Osteocyte (in vitro differentiated cells): ENCODE measurements around the gene SHISA8. TPM values are rescaled to one million over a fixed set of nuclear protein-coding genes. Genes with fewer than 3 reads are reported as not detected.
A peak's percentile ranks its signal among the peaks of the same experiment; 100 is the strongest.

Source experiments
- DNase-seq: peaks from one replicate; pipeline ENCODE4 v3.0.0; 2021; ENCODE audit warnings: mixed read lengths; ENCODE audit not compliant: unreplicated experiment; ENCODE audit errors: extremely low spot score
- H3K27ac Mint-ChIP-seq: one replicate; pipeline ENCODE4 v1.8.0; 2021; ENCODE audit warnings: mild to moderate bottlenecking, mixed read lengths; ENCODE audit not compliant: unreplicated experiment
- H3K27me3 Mint-ChIP-seq: one replicate; pipeline ENCODE4 v1.8.0; 2021; ENCODE audit warnings: mixed read lengths; ENCODE audit not compliant: unreplicated experiment
- H3K36me3 Mint-ChIP-seq: one replicate; pipeline ENCODE4 v1.8.0; 2021; ENCODE audit warnings: mixed read lengths; ENCODE audit not compliant: unreplicated experiment
- H3K4me1 Mint-ChIP-seq: one replicate; pipeline ENCODE4 v1.8.0; 2021; ENCODE audit warnings: mixed read lengths; ENCODE audit not compliant: unreplicated experiment
- H3K4me3 Mint-ChIP-seq: one replicate; pipeline ENCODE4 v1.8.0; 2021; ENCODE audit warnings: mild to moderate bottlenecking, moderate library complexity, mixed read lengths; ENCODE audit not compliant: unreplicated experiment
- H3K9me3 Mint-ChIP-seq: one replicate; pipeline ENCODE4 v1.8.0; 2021; ENCODE audit warnings: mixed read lengths; ENCODE audit not compliant: unreplicated experiment
- CTCF ChIP-seq: fragments of 200-600 bp; sonication (generic); IDR thresholded peaks from 2 replicates; pipeline ENCODE4 v1.5.0; 2021; ENCODE audit warnings: antibody characterized with exemption, mild to moderate bottlenecking, moderate library complexity
- total RNA-seq: library from RNA; stranded (reverse); gene quantifications from 2 replicates; pipeline ENCODE4 v1.2.1, GENCODE V29; 2021

SHISA8 gene
- total RNA-seq, 1 donor from 2014 or later: not detected

DNA sequence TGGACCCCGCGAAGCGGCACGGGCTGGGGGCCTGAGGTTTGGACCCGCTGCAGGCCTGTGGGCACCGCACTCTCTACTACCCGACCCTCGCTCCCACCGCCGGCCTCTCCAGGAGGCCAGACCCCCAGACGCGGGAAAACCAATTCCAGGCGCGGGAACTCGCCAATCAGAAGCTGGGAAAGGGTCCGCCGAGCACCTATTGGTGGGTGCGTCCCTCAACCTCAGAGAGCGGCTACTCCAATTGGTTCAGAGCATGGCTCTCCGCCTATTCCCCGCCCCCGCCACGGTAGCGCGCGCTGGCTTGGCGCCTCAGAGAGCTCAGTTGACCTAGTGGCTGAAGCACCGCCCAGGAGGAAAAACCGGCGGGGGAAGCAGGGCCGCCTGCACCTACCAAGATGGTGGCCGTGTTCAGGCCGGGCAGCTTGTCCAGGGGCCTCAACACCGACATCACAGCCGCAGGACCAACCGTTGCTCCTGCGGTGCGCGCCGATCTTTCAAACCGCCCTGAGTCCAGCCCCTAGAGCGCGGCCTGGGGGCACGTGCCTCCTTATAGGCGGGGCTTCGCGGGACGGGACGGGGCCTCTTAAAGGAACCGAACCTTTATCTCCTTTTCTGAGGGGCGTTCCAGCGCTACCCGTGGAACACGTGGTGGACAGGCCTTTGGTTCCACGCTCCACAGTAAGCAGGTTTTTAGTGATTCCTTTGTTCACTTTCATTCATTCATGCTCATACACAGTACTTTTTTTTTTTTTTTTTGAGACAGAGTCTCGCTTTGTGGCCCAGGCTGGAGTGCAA lies 32.0 kb upstream of the SHISA8 start, which contains the start of gene CENPM:
Gene CENPM, minus strand, starts transcription at position 524 of the 795 bp plus-strand sequence. Its CDS starts 76 bp downstream, at position 448.
- no peaks in the 10 kb centered on the region for H3K36me3 Mint-ChIP-seq
- no peak for TF ChIP-seq CTCF
- DNase-seq: peak; percentile 98
- H3K27ac Mint-ChIP-seq: peak within 1 kb of the TSS; percentile 60
- H3K9me3 Mint-ChIP-seq: no peaks in the 10 kb centered on the region
- no peaks in the 10 kb centered on the region for H3K27me3 Mint-ChIP-seq
- peak within 1 kb of the TSS; percentile 84 for H3K4me3 Mint-ChIP-seq
- H3K4me1 Mint-ChIP-seq: peaks cover 12% of the 10 kb centered on the region

- Mint-ChIP-seq H3K4me3 (no peak overlapping the region), H3K27ac (no peak overlapping the region)
Observed at GRCh38 chr22:41943661-41944209, 28.9 kb upstream of the SHISA8 start.

GRCh38 chr22:41940832-41941765 lies 26.2 kb upstream of the SHISA8 start:
- peak; percentile 95 for DNase-seq

More at GRCh38 chr22:41943661-41944209, 28.9 kb upstream of the SHISA8 start:
- H3K27me3 Mint-ChIP-seq: no peaks in the 10 kb centered on the region
- no peaks in the 10 kb centered on the region for H3K9me3 Mint-ChIP-seq
- peaks cover 22% of the 10 kb centered on the region for H3K4me1 Mint-ChIP-seq
- H3K36me3 Mint-ChIP-seq: no peaks in the 10 kb centered on the region
- no peak for TF ChIP-seq CTCF
- DNase-seq: no peak

DNA sequence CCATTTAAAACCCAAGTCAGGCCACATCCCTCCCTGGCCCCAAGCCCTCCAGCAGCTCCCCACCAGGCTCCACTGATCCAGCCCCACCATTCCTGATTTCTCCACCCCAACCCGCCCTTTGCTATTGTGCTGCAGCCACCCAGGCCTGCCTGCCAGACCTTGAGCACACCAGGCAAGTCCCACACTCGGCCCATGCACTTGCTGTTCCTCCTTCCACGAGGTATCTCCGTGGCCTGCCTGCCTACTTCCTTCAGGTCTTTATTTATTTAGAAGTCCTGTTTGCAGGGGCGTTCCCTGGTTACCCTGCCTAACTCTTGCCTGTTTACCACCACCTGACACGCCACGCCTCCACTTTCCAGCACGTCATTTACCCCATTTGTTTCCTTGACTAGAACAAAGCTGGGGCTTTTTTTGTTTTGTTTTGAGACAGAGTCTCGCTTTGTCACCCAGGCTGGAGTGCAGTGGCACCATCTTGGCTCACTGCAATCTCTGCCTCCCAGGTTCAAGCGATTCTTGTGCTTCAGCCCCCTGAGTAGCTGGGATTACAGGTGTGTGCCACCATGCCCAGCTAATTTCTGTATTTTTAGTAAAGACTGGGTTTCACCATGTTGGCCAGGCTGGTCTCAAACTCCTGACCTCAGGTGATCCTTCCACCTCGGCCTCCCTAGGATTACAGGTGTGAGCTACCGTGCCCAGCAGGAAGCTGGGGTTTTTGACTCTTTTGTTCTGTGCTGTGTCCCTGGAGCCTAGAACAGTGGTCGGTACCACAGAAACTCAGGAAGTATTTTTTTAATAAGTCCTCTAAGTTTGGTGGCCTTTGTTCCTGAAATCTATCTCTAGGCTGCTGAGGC lies 25.3 kb upstream of the SHISA8 start:
- H3K4me3 Mint-ChIP-seq: no peak overlapping the region
- TF ChIP-seq CTCF: no peak
- H3K27ac Mint-ChIP-seq: peak overlapping the region; percentile 89
- peaks cover 12% of the 10 kb centered on the region for H3K4me1 Mint-ChIP-seq
- DNase-seq: no peak
- H3K27me3 Mint-ChIP-seq: no peaks in the 10 kb centered on the region
- H3K9me3 Mint-ChIP-seq: no peaks in the 10 kb centered on the region
- H3K36me3 Mint-ChIP-seq: no peaks in the 10 kb centered on the region

More at GRCh38 chr22:41940832-41941765, 26.2 kb upstream of the SHISA8 start:
- no peak overlapping the region for H3K4me3 Mint-ChIP-seq
- H3K36me3 Mint-ChIP-seq: no peaks in the 10 kb centered on the region
- H3K27ac Mint-ChIP-seq: peak overlapping the region; percentile 89
- peak; percentile 93 for TF ChIP-seq CTCF
- H3K27me3 Mint-ChIP-seq: no peaks in the 10 kb centered on the region
- H3K9me3 Mint-ChIP-seq: no peaks in the 10 kb centered on the region
- peaks cover 17% of the 10 kb centered on the region for H3K4me1 Mint-ChIP-seq
